COLO829 (cell line): ENCODE measurements around the gene FMN2.
A peak's percentile ranks its signal among the peaks of the same experiment; 100 is the strongest.

Experiments
- DNase-seq: peaks from one replicate; pipeline ENCODE4 v3.0.0; 2012; ENCODE audit warnings: low spot score

Gene FMN2

DNA sequence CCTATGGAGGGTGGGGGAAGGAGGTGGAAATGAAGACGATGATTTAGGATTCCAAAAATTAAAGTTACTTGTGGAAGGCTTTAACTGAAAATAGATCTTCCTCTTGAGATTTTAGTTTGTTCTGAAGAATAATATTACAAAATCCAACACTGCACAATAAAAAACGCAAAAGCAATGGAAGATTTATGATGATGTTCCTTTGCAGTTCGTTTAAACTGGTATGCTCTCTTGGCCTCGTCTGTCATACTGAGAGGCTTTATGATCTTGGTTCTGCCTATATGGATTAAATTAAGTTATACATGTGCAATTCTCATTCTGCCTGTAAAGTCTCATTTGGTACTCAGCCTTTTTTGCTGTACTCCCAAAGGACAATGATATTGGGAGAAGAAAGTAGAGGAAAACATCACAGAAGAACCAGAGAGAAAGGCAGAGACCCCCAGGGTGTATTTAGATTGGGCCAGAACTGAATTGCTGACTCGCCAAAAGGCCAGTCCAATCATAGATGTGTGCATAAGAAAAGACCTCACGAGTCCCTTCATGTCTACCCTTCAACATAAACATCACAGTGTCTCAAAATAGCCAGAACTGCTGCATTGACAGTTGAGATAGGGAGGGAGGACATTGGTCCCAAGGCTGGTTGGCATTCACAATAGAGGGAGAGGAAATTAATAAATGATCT lies 331.7 kb downstream of the FMN2 start:
- DNase-seq, result no peak

GRCh38 chr1:240424740-240425464 lies 333.2 kb downstream of the FMN2 start:
- no peak for DNase-seq

- DNase-seq, result no peak
These were observed 334.4 kb downstream of the FMN2 start for GRCh38 chr1:240426051-240426450.

DNA sequence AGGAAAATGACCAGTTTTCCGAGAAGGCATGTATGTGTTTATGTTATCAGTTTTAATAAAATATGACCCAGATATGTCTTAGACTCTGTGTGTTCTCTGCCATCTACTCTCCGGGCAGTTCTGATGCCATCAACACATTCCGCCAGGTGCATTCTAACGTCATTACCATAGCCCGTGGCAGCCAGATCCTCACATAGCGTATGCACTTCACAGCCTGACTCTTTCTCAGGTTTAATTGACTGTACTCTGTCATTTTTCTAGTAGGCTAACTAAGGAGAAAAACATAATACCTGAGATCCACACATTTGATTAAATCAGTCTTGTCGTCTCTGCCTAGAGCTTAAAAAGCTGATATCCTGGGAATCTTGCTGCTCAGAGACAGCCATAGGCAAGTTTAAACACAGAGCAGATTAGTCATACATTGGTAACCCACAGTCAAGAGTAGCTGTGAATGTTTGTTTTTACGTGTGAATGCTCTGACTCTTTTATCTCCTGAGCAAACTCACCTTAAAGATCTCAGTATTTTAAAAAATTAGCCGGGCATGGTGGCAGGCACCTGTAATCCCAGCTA lies 344.4 kb downstream of the FMN2 start:
- DNase-seq, result no peak

DNA sequence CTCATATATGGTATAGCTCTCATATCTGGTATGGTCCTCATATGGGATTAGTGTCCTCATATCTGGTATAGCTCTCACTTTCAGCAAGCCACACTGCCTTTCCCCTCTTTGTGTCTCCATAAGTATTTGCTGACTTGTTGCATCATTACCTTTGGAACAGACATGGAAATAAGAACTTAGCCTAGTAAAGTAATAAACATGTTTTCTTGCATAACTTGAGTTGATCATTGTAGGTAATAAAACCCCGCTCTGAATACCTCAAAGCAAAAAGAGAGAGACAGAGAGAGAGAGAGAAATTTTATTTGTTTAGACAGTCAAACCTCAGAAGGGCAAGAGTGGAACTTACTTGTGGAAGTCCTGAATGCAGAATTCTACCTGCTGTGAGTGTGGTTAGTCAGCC lies 350.0 kb downstream of the FMN2 start:
- DNase-seq, result no peak

- DNase-seq, result no peak
These were observed 353.7 kb downstream of the FMN2 start for GRCh38 chr1:240445369-240445768.

GRCh38 chr1:240455228-240455821 lies 363.6 kb downstream of the FMN2 start:
- DNase-seq, result no peak

- DNase-seq, result no peak
These were observed 365.5 kb downstream of the FMN2 start for GRCh38 chr1:240457203-240457602.

DNA sequence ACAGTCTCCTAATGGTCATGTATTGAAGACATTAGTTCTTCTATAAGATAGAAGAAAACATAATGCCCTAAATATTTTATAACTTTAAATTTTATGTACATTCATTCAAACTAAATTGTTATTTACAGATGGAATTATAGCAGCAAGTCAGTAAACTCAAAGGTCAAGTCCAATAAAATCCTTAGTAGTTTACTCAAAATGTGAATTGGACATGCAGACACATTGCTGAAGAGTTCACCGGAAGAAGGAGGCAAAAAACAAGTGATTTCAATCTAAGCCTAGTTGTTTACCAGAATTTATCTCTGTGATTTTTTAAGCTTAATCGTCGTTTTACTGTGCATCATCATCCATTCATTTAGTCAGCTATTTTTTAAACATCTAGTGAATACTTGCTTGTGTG lies 370.6 kb downstream of the FMN2 start:
- no peak for DNase-seq

DNA sequence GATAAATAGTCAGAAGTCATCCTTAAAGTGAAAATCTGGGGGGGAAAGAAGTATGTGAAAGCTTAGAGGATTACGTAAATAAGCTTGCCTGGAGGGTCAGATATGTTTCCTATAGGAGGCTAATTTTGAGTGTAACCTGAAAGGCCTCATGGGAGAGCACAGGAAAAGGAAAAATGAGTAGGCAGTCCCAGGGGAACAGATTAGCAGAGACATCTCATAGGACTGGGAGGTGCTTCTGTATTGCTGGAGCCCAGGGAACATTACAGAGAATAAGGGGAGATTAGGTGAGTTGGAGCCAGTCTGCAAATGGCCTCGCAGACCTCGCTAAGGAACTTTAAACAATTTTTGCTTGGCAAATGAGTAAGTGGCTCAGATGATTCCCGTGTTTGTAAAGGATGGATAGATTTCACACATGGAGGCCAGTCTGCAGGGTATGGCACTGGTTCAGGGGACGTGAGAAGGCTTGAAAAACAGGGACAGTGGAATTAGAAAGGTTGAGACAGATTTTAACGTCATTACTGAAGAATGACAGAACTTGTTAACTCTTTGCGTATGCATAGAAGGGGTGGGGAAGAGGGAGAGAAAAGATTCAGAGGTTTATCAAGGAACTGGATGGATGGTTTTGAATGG lies 371.2 kb downstream of the FMN2 start:
- DNase-seq, result peak; percentile 79

DNA sequence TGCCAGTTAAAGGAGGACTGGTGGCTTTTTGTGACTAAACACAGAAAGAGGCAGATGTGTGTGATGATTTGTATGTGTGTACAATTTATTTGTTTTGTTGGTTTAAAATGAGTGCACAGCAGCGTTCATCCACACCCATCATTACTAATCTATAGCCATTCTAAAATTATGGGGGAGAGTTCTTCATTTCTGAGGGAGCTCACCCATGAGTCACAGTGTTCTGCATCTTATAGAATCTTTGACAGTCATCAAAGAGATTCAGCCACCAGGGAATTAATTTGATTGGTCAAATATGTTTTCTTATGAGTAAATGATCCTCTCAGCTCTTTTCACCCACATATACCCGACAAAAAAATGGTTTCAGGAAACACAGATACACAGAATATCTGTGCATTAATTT lies 372.4 kb downstream of the FMN2 start:
- DNase-seq, result no peak

DNA sequence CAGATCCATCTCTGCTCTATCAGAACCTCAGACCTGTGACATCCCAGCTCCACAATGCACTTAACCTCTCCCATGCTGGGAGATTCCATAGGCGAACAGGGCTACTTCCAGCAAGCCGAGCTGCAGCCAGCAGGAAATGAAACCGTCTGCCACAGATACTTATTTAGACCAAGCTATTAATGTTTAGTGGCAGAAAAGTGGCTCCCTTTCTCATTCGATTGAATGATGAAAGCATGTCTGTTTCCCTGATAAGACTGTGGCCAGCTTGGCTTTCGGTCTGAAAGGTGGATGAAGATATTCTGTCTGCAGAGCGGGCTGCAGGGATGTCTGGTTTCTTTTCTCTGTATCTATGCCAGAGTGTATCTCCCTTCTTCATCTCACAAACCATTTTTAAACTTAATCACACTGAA lies 373.9 kb downstream of the FMN2 start:
- no peak for DNase-seq

DNA sequence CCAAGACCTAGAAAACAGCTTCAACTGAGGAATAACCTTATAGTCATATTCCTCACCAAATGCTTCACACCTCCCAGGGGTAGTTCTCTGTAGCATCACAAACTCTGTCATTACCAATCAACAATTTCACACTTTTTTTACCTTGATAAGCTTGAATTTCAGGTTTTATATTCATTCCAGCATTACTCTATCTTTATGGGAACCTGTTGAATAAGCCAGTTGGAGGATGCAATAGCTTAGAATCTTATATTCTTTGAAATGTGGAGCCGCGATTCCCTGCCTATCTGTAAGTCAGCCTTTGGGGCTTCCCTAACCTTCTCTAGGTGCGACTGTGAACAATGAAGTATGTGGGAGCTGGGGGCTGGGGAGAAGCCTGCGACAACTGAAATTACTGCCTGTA lies 374.8 kb downstream of the FMN2 start:
- DNase-seq, result no peak

GRCh38 chr1:240467895-240468294 lies 376.2 kb downstream of the FMN2 start:
- DNase-seq, result no peak

DNA sequence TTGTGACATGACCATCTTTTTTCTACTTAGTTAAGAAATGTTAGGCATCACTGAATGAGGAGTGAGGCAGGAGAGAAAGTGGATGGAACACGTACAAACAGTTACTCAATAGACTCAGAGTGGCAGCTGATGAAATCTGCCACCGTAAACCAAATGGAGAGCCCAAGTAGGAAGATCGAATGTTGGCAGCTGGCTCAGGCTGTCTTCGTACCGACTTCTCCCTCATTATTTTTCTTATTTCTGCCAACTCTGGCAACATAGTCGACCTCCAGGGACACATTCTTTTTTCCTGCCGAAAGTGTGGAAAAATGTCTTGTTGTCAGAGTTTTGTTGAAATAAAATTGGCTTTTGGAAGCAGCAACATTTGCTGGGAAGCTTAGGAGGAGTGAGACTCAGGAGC lies 377.0 kb downstream of the FMN2 start:
- DNase-seq, result no peak

DNA sequence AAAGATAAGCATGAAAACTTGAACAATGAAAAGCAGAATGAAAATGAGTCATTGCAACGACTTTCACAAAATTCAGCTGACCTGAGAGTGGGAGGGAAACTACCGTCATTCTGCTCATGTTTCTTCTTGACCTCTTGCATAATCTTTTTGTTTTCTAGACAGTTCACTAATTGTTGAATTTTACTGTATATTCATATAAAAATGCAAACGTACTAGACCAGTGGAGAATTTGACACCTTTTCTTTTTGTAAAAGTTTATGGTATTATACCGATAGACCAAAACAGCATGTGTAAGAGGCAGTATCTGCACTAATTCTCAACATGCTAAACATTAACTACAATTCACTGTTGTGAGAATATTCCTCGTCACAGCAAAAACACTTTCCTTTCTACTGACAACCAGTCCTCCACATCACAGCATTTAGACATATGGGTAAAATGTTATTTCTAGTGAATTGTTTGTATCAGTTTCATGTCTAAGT lies 382.5 kb downstream of the FMN2 start:
- DNase-seq, result peak; percentile 57

DNA sequence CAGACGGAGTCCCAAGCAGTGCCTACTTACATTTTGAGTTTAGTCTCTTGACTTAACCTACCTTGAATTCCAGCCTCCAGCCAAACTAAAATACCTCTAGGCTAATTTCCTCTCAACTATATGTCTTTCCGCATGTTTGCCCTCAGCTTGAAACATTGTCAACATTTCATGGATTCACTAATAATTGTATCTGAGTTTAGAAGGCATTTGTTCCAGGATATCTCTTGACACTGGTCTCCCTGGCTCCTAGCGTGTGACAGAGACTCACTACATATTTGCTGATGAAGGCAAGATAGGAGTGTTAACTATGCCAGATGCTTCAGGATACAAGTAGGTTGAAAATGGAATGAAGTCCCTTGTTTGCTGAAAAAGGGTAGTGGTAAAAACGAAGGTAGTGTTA lies 384.1 kb downstream of the FMN2 start:
- DNase-seq, result no peak

GRCh38 chr1:240478536-240478935 lies 386.9 kb downstream of the FMN2 start:
- DNase-seq, result no peak

DNA sequence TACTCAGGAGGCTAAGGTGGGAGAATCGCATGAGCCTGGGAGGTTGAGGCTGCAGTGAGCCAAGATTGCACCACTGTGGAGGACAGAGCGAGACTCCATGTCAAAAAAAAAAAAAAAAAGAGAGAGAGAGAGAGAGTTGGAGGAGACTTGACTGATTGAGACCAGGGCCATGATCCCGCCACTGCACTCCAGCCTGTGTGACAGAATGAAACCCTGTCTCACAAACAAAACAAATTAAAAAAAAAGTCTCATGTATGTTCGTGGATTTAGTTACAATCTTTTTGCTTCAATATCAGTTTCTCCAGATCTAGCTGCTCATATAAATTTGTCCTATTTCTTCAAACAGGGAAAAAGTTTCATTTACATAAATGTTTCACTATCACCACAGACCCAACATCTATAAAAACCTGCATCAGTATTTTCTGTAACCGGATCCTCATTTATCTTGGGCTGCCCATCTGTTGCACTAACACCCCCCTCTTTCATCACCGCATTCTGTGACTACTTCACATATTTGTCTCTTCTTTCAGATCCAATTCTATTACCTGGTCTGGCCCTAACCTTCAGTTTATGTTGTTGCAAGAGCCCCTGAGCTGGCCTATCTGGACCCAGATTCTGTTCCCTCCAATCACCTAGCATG lies 393.2 kb downstream of the FMN2 start:
- no peak for DNase-seq

GRCh38 chr1:240486611-240487010 lies 394.9 kb downstream of the FMN2 start:
- no peak for DNase-seq

DNA sequence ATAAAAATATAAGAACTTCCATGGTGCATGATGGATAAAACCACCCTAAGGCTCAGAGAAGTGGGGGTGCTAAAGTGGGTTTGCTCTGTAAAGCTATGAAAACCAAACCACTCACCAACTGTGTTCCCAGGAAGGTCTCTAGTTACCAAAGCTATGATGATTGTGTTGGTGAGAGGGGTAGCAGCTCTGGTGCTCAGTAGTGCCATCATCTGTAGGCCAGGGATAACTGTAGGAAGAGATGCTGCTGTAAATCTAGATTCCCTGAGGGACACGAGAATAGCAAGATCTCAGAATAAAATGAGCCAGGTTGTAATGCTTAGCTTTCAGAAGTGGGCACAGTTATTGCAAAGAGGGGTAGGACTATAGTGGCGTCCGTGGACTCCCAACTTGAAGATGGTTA lies 395.8 kb downstream of the FMN2 start:
- no peak for DNase-seq

DNA sequence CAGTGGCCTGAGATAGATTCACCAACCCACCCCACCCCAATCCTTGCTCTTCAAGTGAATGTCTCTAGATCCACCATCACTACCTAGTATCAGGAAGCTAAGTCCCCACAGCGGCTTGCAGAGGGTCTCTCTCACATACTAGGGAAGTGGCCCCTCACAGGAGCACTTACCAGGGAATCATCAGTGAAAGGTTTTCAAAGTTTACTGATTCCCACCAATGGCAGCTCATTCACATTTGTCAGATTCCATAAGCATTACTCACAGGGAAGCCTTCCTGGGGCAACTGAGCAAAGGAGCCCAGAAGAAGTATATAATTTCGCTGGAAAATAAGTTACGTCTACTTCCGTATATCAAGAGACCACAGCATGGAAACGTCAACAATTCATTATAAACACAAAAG lies 399.5 kb downstream of the FMN2 start:
- peak; percentile 13 for DNase-seq
